Muscle of back (tissue), 11 donors: ENCODE measurements around the gene EIF1. TPM values are rescaled to one million over a fixed set of nuclear protein-coding genes. Genes with fewer than 3 reads are reported as not detected.

Source experiments
- DNase-seq, 3 donors: peaks; one replicate each; pipeline versions ENCODE4 v3.0.0 to v3.0.0-alpha.2; 2013
- polyA plus RNA-seq, 10 donors: library from polyadenylated mRNA; unstranded; fragments of 120-200 nt; gene quantifications; one replicate each; pipeline ENCODE4 v1.2.1, GENCODE V29; 2013; ENCODE audit not compliant: insufficient read length in 10 of 10

EIF1 gene
- polyA plus RNA-seq, 10 donors: 761 to 893 (median 828) TPM

GRCh38 chr17:41653892-41654677, 34.6 kb upstream of the EIF1 start:
- peak in 1 of 3 donors; percentile 53 for DNase-seq

- no peak for DNase-seq
These were observed 33.7 kb upstream of the EIF1 start for GRCh38 chr17:41654678-41655607.

- DNase-seq: no peak
These were observed 33.0 kb upstream of the EIF1 start for GRCh38 chr17:41655611-41656111.

- no peak for DNase-seq
These were observed 32.2 kb upstream of the EIF1 start for GRCh38 chr17:41656249-41657023.

GRCh38 chr17:41657176-41657754, 31.4 kb upstream of the EIF1 start:
- no peak for DNase-seq

- no peak for DNase-seq
These were observed 30.7 kb upstream of the EIF1 start for GRCh38 chr17:41657936-41658335.

GRCh38 chr17:41658846-41659245, 29.8 kb upstream of the EIF1 start:
- no peak for DNase-seq

- no peak for DNase-seq
These were observed 29.1 kb upstream of the EIF1 start for GRCh38 chr17:41659427-41660212.

- DNase-seq: no peak
These were observed 28.4 kb upstream of the EIF1 start for GRCh38 chr17:41660221-41660711.

GRCh38 chr17:41663451-41664171, 25.1 kb upstream of the EIF1 start:
- no peak for DNase-seq

GRCh38 chr17:41664172-41664457, 24.6 kb upstream of the EIF1 start:
- DNase-seq: no peak

GRCh38 chr17:41664587-41665565, 23.8 kb upstream of the EIF1 start:
- no peak for DNase-seq

GRCh38 chr17:41665566-41666236, 23.0 kb upstream of the EIF1 start:
- DNase-seq: peak; percentile 80 to 94 (median 90)

- DNase-seq: no peak
These were observed 22.4 kb upstream of the EIF1 start for GRCh38 chr17:41666237-41666641.

- peak; percentile 69 to 92 (median 78) for DNase-seq
These were observed 21.9 kb upstream of the EIF1 start for GRCh38 chr17:41666708-41667279.

GRCh38 chr17:41667280-41668041, 21.2 kb upstream of the EIF1 start:
- no peak for DNase-seq

- DNase-seq: no peak
These were observed 16.5 kb upstream of the EIF1 start for GRCh38 chr17:41672153-41672552.
